HCT116 (cell line): ENCODE measurements around the gene PIMREG. TPM values are rescaled to one million over a fixed set of nuclear protein-coding genes. Genes with fewer than 3 reads are reported as not detected.

Experiments
- ATAC-seq: fragments of 200-7000 bp; cut with Tn5 transposase; 2 replicates; pipeline ENCODE4 v1.9.1; 2020; ENCODE audit warnings: mild to moderate bottlenecking, moderate library complexity
- BruUV-seq: library from RNA; stranded (reverse); fragments of 400-500 nt; replicated peaks from 2 replicates; lab custom pipeline; 2021; lab: Mats Ljungman, UMichigan
- CTCF ChIA-PET: fragments of 300-600 bp; sonication (Branson Sonifier 250); formaldehyde crosslinking; loops from one replicate; lab custom pipeline; 2021; ENCODE audit warnings: antibody characterized with exemption; lab: Charles Lee
- POLR2A ChIA-PET: fragments of 300-600, 350-600 bp; sonication (Branson Sonifier 250); formaldehyde crosslinking; loops from one replicate; lab custom pipeline; 2021; ENCODE audit warnings: antibody characterized with exemption; lab: Charles Lee
- RAD21 ChIA-PET, 2 experiments: fragments of 300-600 bp; sonication (Branson Sonifier 250); formaldehyde crosslinking; loops; one replicate each; lab custom pipeline; 2023; ENCODE audit warnings: low total read pairs in 2 of 2; ENCODE audit not compliant: uncharacterized antibody in 2 of 2, unreplicated experiment in 2 of 2, low non-redundant PET in 1 of 2; lab: Charles Lee
- DNase-seq: peaks from one replicate; pipeline ENCODE4 v3.0.0-alpha.2; 2010; ENCODE audit warnings: low read depth, low spot score
- H2AFZ ChIP-seq: fragments of 200-600 bp; shearing (Covaris generic), sonication (generic); 2 replicates; pipeline ENCODE4 v1.6.1; 2017; ENCODE audit warnings: low read depth, mixed run types, mixed read lengths, antibody characterized with exemption, low read length; ENCODE audit not compliant: poor library complexity, severe bottlenecking
- H3K27ac ChIP-seq: 2 replicates; pipeline ENCODE4 v1.5.1; 2012; ENCODE audit warnings: low read depth, low read length
- H3K27me3 ChIP-seq: fragments of 200-600 bp; sonication (generic); 2 replicates; pipeline ENCODE4 v1.6.1; 2016; ENCODE audit warnings: mixed run types, low read length, mixed read lengths; ENCODE audit not compliant: insufficient read depth
- H3K36me3 ChIP-seq, 2 experiments: fragments of 200-500 bp in 1 of 2; fragments of 200-600 bp in 1 of 2; sonication (Bioruptor generic) in 1 of 2; sonication (generic) in 1 of 2; 2 replicates each; pipeline versions ENCODE4 v1.5.1 to v1.6.1; 2014 to 2016; ENCODE audit warnings: low read length in 2 of 2, inconsistent platforms in 1 of 2, mixed read lengths in 1 of 2, mixed run types in 1 of 2; ENCODE audit not compliant: insufficient read depth in 2 of 2, control insufficient read depth in 1 of 2
- H3K4me1 ChIP-seq, 2 experiments: fragments of 200-600 bp in 1 of 2; sonication (generic) in 1 of 2; 2 replicates each; pipeline versions ENCODE4 v1.5.1 to v1.6.1; 2012 to 2017; ENCODE audit warnings: low read length in 2 of 2, inconsistent platforms in 1 of 2, mild to moderate bottlenecking in 1 of 2, mixed read lengths in 1 of 2, mixed run types in 1 of 2, moderate library complexity in 1 of 2; ENCODE audit not compliant: insufficient read depth in 2 of 2, control insufficient read depth in 1 of 2
- H3K4me2 ChIP-seq: fragments of 200-600 bp; sonication (generic); 2 replicates; pipeline ENCODE4 v1.6.1; 2017; ENCODE audit warnings: mixed run types, low read length, mixed read lengths
- H3K4me3 ChIP-seq, 2 experiments: fragments of 200-600 bp in 1 of 2; sonication (generic) in 1 of 2; replicated peaks in 1 of 2; 2 replicates each; pipeline ENCODE4 v1.5.1; 2011 to 2016; ENCODE audit warnings: low read length in 2 of 2, control low read depth in 1 of 2, low read depth in 1 of 2, mild to moderate bottlenecking in 1 of 2, mixed read lengths in 1 of 2, mixed run types in 1 of 2
- H3K79me2 ChIP-seq: fragments of 200-600 bp; sonication (generic); 2 replicates; pipeline ENCODE4 v1.6.1; 2017; ENCODE audit warnings: mild to moderate bottlenecking, mixed run types, low read length, moderate library complexity, mixed read lengths; ENCODE audit not compliant: insufficient read depth
- H3K9ac ChIP-seq: fragments of 200-600 bp; sonication (generic); 2 replicates; pipeline ENCODE4 v1.6.1; 2016; ENCODE audit warnings: low read length, mixed read lengths
- H3K9me2 ChIP-seq: fragments of 200-600 bp; sonication (generic), shearing (Covaris generic); 2 replicates; pipeline ENCODE4 v1.6.1; 2017; ENCODE audit warnings: mixed run types, mild to moderate bottlenecking, moderate library complexity; ENCODE audit not compliant: insufficient read depth
- H3K9me3 ChIP-seq, 2 experiments: fragments of 200-500 bp in 1 of 2; fragments of 200-600 bp in 1 of 2; sonication (Bioruptor generic) in 1 of 2; sonication (generic) in 1 of 2; 2 replicates each; pipeline ENCODE4 v1.6.1; 2014 to 2017; ENCODE audit warnings: low read length in 2 of 2, mixed read lengths in 2 of 2, inconsistent platforms in 1 of 2, low read depth in 1 of 2, mild to moderate bottlenecking in 1 of 2, mixed run types in 1 of 2, moderate library complexity in 1 of 2; ENCODE audit not compliant: control insufficient read depth in 1 of 2, insufficient read depth in 1 of 2
- H4K20me1 ChIP-seq: fragments of 200-600 bp; sonication (generic), shearing (Covaris generic); 2 replicates; pipeline ENCODE4 v1.6.1; 2017; ENCODE audit warnings: mixed run types, mild to moderate bottlenecking, moderate library complexity; ENCODE audit not compliant: insufficient read depth
- CTCF ChIP-seq, 3 experiments: fragments of 200-600 bp in 1 of 3; sonication (generic) in 1 of 3; IDR thresholded peaks in 2 of 3; conservative IDR thresholded peaks in 1 of 3; 2 replicates each; pipeline ENCODE4 v1.5.1; 2012 to 2017; ENCODE audit warnings: low read depth in 2 of 3, low read length in 2 of 3, antibody characterized with exemption in 1 of 3, borderline replicate concordance in 1 of 3, control low read depth in 1 of 3, mild to moderate bottlenecking in 1 of 3, mixed read lengths in 1 of 3, mixed run types in 1 of 3, moderate library complexity in 1 of 3; ENCODE audit not compliant: insufficient read depth in 1 of 3
- EZH2 ChIP-seq: fragments of 200-600 bp; sonication (generic); IDR thresholded peaks from 2 replicates; pipeline ENCODE4 v1.6.1; 2017; ENCODE audit warnings: antibody characterized with exemption, mixed run types
- REST ChIP-seq: IDR thresholded peaks from 2 replicates; pipeline ENCODE4 v1.6.1; 2012; ENCODE audit warnings: low read depth
- SP1 ChIP-seq: IDR thresholded peaks from 2 replicates; pipeline ENCODE4 v1.6.1; 2012; ENCODE audit warnings: low read depth
- TCF7L2 ChIP-seq: IDR thresholded peaks from 2 replicates; pipeline ENCODE4 v1.7.0; 2011; ENCODE audit warnings: borderline replicate concordance, inconsistent platforms; ENCODE audit not compliant: insufficient read depth, insufficient read length; ENCODE audit errors: extremely low read depth
- YY1 ChIP-seq: IDR thresholded peaks from 2 replicates; pipeline ENCODE4 v1.6.1; 2011; ENCODE audit warnings: low read length, low read depth, moderate library complexity, mild to moderate bottlenecking; ENCODE audit not compliant: insufficient replicate concordance; ENCODE audit errors: extremely low read depth
- ZFX ChIP-seq: fragments of 450-650 bp; IDR thresholded peaks from 2 replicates; pipeline ENCODE4 v1.6.1; 2017
- ZNF274 ChIP-seq: fragments of 200-500 bp; sonication (Bioruptor generic); IDR thresholded peaks from 2 replicates; pipeline ENCODE4 v1.6.1; 2014; ENCODE audit warnings: mild to moderate bottlenecking, low read depth, low read length, inconsistent platforms
- intact Hi-C: fragments of 100-400 bp; cut with micrococcal nuclease; formaldehyde crosslinking; loops from 2 replicates; pipeline ENCODE4 v1.10.0; 2022
- total RNA-seq: library from RNA; stranded (reverse); gene quantifications from one replicate; pipeline ENCODE4 v1.2.1, GENCODE V29; 2021; ENCODE audit not compliant: unreplicated experiment

Gene PIMREG
- total RNA-seq, 1 experiment from 2014 or later, result 57.0 TPM

- intact Hi-C loops, result no loop called here
- Histone ChIP-seq H3K36me3 (no peaks in the 10 kb centered on the region), H3K4me1 (no peaks in the 10 kb centered on the region), H3K4me2 (no peak overlapping the region), H3K27me3 (peaks cover 60% of the 10 kb centered on the region), H3K9me3 (no peaks in the 10 kb centered on the region), H3K27ac (no peak overlapping the region), H3K4me3 (no peak overlapping the region), H3K9ac (no peak overlapping the region), H4K20me1 (no peaks in the 10 kb centered on the region)
- ATAC-seq (no peak), DNase-seq (no peak)
- ChIA-PET RAD21 (interaction anchor here in 1 of 2 experiments (0.7 kb wide), 1 partner anchor 131 kb away, joined by 3 read pairs; no protein-coding TSS in a partner anchor), CTCF (no interaction called here), POLR2A (no interaction called here)
- no TSS peak for BruUV-seq
- no peak for TF ChIP-seq CTCF (IDR thresholded peaks at IDR 0.05 in 2 of 3, conservative IDR thresholded peaks at IDR 0.05 in 1 of 3; ENCODE audit: borderline replicate concordance in 1 of 3, insufficient read depth in 1 of 3, low read depth in 2 of 3, low read length in 2 of 3)
- TF ChIP-seq YY1, result no peak
- no peak for TF ChIP-seq ZFX
- TF ChIP-seq REST, result no peak
- TF ChIP-seq EZH2, result no peak
- TF ChIP-seq TCF7L2, result no peak
- no peak for TF ChIP-seq ZNF274
- no peak for TF ChIP-seq SP1
- TF ChIP-seq, all 23 proteins: peak for 0
- Histone ChIP-seq H2AFZ (no peak overlapping the region), H3K9me2 (no peaks in the 10 kb centered on the region), H3K79me2 (no peaks in the 10 kb centered on the region)
Measured at GRCh38 chr17:6398955-6399354, 45.3 kb upstream of the PIMREG start.
